GM21717 (cell line): Measurements from ENCODE around the gene HIBCH.
"Not testable (repeated sequence)": the region's sequence is repeated elsewhere in the genome, so short reads cannot be mapped to it uniquely, and the experiment has no call there.

Experiments
- ATAC-seq: cut with Tn5 transposase; IDR thresholded peaks from one replicate; pipeline ENCODE4 v1.9.1; 2021; ENCODE audit warnings: mild to moderate bottlenecking, moderate library complexity; ENCODE audit not compliant: unreplicated experiment

The HIBCH gene

GRCh38 chr2:190343089-190343535 lies 23.5 kb upstream of the HIBCH start:
- peak; percentile 48 for ATAC-seq

GRCh38 chr2:190342611-190343010 lies 23.0 kb upstream of the HIBCH start:
- ATAC-seq, result no peak

- no peak for ATAC-seq
These were observed 20.7 kb upstream of the HIBCH start for GRCh38 chr2:190340369-190340768.

GRCh38 chr2:190339394-190339793 lies 19.8 kb upstream of the HIBCH start:
- ATAC-seq, result no peak

GRCh38 chr2:190338453-190338852 lies 18.8 kb upstream of the HIBCH start:
- no peak for ATAC-seq

GRCh38 chr2:190336420-190336819 lies 16.8 kb upstream of the HIBCH start:
- ATAC-seq, result no peak

GRCh38 chr2:190335584-190335983 lies 16.0 kb upstream of the HIBCH start:
- not testable (repeated sequence) for ATAC-seq

GRCh38 chr2:190335225-190335559 lies 15.6 kb upstream of the HIBCH start:
- no peak for ATAC-seq

- no peak for ATAC-seq
These were observed 15.0 kb upstream of the HIBCH start for GRCh38 chr2:190334479-190335224.

- no peak for ATAC-seq
These were observed 14.3 kb upstream of the HIBCH start for GRCh38 chr2:190333928-190334327.

GRCh38 chr2:190333395-190333794 lies 13.8 kb upstream of the HIBCH start:
- ATAC-seq, result no peak

GRCh38 chr2:190328573-190329147 lies 9.0 kb upstream of the HIBCH start:
- ATAC-seq, result no peak

- no peak for ATAC-seq
These were observed 8.4 kb upstream of the HIBCH start for GRCh38 chr2:190327867-190328572.

GRCh38 chr2:190325588-190325987 lies 6.0 kb upstream of the HIBCH start:
- ATAC-seq, result no peak

GRCh38 chr2:190323406-190323805 lies 3.8 kb upstream of the HIBCH start:
- no peak for ATAC-seq

GRCh38 chr2:190320696-190321095 lies 1.1 kb upstream of the HIBCH start:
- ATAC-seq, result no peak

- peak; percentile 34 for ATAC-seq
These were observed 583 bp downstream of the HIBCH start for GRCh38 chr2:190318931-190319554.

- ATAC-seq, result no peak
These were observed 1.1 kb downstream of the HIBCH start for GRCh38 chr2:190318514-190318913.

- ATAC-seq, result no peak
These were observed 4.4 kb downstream of the HIBCH start for GRCh38 chr2:190315273-190315672.

- ATAC-seq, result no peak
These were observed 5.7 kb downstream of the HIBCH start for GRCh38 chr2:190313880-190314279.

GRCh38 chr2:190312635-190313025 lies 7.0 kb downstream of the HIBCH start:
- ATAC-seq, result not testable (repeated sequence)
